ENCODE results near the gene PMM2. TPM values are rescaled to one million over a fixed set of nuclear protein-coding genes. Genes with fewer than 3 reads are reported as not detected.

The PMM2 gene
- total RNA-seq, 1 experiment from 2014 or later, result 58.4 TPM

GRCh38 chr16:8761078-8761477, 36.6 kb upstream of the PMM2 start:
- DNase-seq (ENCODE audit: low read depth, low spot score), result no peak
- intact Hi-C loops (cut with micrococcal nuclease; ENCODE audit: unreplicated experiment), result no loop called here
- Histone ChIP-seq H3K4me3 (ENCODE audit: low read depth in 2 of 2, low read length in 2 of 2) (no peak overlapping the region), H3K9me3 (ENCODE audit: control insufficient read depth, insufficient read depth, low read depth, low read length) (no peaks in the 10 kb centered on the region), H3K27ac (ENCODE audit: low read length) (no peak overlapping the region), H3K27me3 (ENCODE audit: control insufficient read depth, insufficient read depth, low read length) (no peaks in the 10 kb centered on the region), H3K36me3 (ENCODE audit: control insufficient read depth, insufficient read depth, low read length) (no peaks in the 10 kb centered on the region), H3K4me1 (ENCODE audit: control insufficient read depth, insufficient read depth, low read length) (no peaks in the 10 kb centered on the region)
- BruUV-seq (replicated peaks), result no TSS peak
- in situ Hi-C loops (cut with HindIII; ENCODE audit: low pct_unique_long_range_greater_than_20kb, low sequenced_read_pairs), result no loop called here
- no peak for TF ChIP-seq REST (IDR thresholded peaks at IDR 0.05; ENCODE audit: insufficient read depth in 1 of 2, low read depth in 2 of 2, low read length in 1 of 2)
- TF ChIP-seq POLR2AphosphoS5 (IDR thresholded peaks at IDR 0.05; ENCODE audit: low read depth, low read length), result no peak
- no peak for TF ChIP-seq TCF7L2 (IDR thresholded peaks at IDR 0.05; ENCODE audit: low read depth, low read length)
- TF ChIP-seq SIN3A (IDR thresholded peaks at IDR 0.05; ENCODE audit: borderline replicate concordance, insufficient read depth, low read depth, low read length), result no peak
- TF ChIP-seq CTCF (IDR thresholded peaks at IDR 0.05), result no peak
- POLR2A ChIA-PET, result no interaction called here
- ATAC-seq, result no peak
- CTCF ChIA-PET, result no interaction called here

GRCh38 chr16:8762254-8762653, 35.4 kb upstream of the PMM2 start:
- no TSS peak for BruUV-seq (replicated peaks)
- intact Hi-C loops (cut with micrococcal nuclease; ENCODE audit: unreplicated experiment) (no loop called here), in situ Hi-C loops (cut with HindIII; ENCODE audit: low pct_unique_long_range_greater_than_20kb, low sequenced_read_pairs) (no loop called here)
- ChIA-PET POLR2A (no interaction called here), CTCF (no interaction called here)
- no peak overlapping the region for H3K4me3 ChIP-seq (ENCODE audit: low read depth in 2 of 2, low read length in 2 of 2)
- no peak for TF ChIP-seq TCF7L2 (IDR thresholded peaks at IDR 0.05; ENCODE audit: low read depth, low read length)
- TF ChIP-seq SIN3A (IDR thresholded peaks at IDR 0.05; ENCODE audit: borderline replicate concordance, insufficient read depth, low read depth, low read length), result no peak
- no peak for TF ChIP-seq CTCF (IDR thresholded peaks at IDR 0.05)
- TF ChIP-seq REST (IDR thresholded peaks at IDR 0.05; ENCODE audit: insufficient read depth in 1 of 2, low read depth in 2 of 2, low read length in 1 of 2), result no peak
- no peaks in the 10 kb centered on the region for H3K9me3 ChIP-seq (ENCODE audit: control insufficient read depth, insufficient read depth, low read depth, low read length)
- H3K27ac ChIP-seq (ENCODE audit: low read length), result no peak overlapping the region
- H3K4me1 ChIP-seq (ENCODE audit: control insufficient read depth, insufficient read depth, low read length), result no peaks in the 10 kb centered on the region
- no peaks in the 10 kb centered on the region for H3K36me3 ChIP-seq (ENCODE audit: control insufficient read depth, insufficient read depth, low read length)
- DNase-seq (ENCODE audit: low read depth, low spot score) (no peak), ATAC-seq (no peak)
- H3K27me3 ChIP-seq (ENCODE audit: control insufficient read depth, insufficient read depth, low read length), result no peaks in the 10 kb centered on the region
